GM21737 (cell line): ENCODE results near the gene INAFM2.

Experiments
- ATAC-seq: cut with Tn5 transposase; IDR thresholded peaks from one replicate; pipeline ENCODE4 v1.9.1; 2021; ENCODE audit warnings: mild to moderate bottlenecking, moderate library complexity; ENCODE audit not compliant: unreplicated experiment

INAFM2 gene

DNA sequence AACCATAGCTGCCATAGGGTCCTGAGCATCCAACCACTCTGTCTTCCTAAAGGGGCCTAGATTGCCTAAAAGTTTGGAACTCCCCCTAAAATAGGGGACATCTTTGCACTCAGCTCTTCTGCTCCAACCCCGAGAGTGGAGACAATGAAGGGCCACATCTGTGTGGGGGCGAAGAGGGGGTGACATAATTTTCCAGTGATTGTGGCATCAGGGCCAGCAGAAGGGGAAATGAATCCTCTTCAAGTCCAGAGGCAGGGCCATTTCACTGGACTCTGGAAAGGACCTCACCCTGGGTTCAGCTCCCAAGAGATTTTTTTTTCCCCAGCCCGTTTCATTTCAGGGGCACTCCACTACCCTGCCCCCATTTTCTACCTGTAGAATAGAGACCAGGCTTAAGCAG, 36.0 kb upstream of the INAFM2 start:
- no peak for ATAC-seq

DNA sequence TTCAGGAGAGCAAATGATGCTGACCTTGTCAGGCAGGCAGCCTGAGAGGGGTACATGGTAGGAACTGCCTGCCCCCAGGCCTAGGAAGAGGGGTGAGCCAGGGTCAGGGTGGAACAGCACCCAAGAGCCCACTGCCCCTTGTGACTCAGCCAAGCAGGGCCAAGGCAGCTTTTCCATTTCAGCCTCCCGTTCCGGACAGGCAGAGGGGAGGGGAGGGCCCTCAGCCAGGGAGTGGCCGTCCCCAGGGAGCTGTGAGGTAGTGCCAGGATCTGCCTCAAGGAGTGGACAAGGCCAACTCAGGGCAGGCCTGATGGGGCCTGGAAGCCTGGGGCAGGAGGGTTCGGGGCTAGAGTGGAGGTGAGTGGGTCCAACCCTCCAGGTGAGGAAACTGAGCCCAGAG, 35.5 kb upstream of the INAFM2 start:
- no peak for ATAC-seq

DNA sequence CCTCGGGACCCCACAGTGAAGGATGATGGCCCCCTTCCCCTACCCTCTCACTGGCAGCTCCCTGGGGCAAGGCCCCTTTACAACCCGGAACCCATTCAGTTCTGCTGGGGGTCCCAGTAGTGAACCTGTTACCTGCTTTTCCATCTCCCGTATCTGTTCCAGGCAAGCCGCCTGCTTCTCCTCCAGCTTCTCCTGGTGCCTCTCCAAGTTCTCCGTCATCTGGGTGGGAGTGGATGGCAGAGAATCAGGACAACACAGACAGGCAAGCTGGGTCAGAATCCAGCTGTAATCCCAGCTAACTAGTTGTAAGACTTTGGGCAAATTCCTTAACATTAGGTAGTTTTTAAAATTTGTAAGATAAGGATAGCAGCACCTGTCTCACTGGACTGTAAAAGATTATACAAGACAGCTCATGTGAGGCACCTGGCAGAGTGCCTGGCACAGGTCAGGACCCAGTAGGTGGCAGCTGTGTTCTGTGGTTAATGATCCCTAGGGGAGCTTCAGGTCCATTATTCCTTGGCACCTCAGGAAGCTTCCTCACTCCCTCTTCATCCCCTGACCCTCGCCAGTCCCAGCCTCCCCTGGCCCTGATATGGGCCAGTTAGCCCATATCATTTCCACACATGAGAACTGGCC, 34.2 kb upstream of the INAFM2 start:
- ATAC-seq: no peak

DNA sequence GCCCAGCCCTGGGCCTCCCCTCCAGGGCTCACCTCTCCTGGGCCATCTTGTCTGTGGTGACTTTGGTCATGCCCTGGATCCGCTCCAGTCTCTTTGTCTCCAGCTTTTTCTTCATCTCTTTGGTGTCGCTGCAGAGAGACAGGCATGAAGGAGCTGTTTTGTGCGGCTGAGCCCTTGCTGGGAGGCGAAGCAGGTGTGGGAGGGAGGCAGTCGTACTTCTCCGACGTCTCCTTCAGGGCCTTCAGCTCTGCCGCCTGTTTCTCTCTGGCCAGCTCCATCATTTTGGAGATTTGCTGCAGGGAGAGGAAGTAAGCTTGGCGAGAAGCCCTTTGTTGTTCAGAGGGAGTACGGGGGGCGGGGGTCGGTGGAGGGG, 33.0 kb upstream of the INAFM2 start:
- ATAC-seq: no peak

DNA sequence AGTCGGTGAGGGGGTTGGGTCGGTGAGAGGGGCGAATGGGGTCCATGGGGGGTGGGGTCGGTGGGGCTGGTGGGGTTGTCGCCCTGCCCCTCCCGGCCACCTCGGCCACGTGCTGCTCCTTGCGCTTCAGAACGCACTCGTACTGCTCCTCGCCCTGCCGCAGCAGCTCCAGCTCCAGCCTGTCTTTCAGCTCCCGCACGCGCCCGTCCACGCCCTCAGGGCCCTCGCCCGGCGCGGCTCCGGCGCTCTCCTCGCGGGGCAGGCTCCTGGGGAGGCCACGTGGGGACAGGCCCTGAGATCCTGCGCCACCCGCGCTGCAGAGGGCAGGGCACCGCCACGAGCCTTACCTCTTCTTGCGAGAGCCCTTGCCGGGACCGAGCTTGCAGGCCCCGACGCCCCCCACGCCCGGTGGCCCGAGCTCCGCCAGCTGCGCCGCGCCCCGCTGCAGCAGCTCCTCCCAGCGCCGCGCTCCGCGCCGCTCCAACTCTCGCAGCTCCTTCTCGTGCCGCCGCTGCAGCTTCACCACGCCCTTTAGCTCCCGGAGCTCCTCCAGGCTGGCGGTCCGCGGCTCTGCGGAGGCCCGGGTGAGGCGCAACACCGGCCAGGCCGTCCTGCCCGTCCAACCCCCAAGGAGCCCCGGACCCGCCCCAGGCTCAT, 32.4 kb upstream of the INAFM2 start:
- ATAC-seq: no peak

DNA sequence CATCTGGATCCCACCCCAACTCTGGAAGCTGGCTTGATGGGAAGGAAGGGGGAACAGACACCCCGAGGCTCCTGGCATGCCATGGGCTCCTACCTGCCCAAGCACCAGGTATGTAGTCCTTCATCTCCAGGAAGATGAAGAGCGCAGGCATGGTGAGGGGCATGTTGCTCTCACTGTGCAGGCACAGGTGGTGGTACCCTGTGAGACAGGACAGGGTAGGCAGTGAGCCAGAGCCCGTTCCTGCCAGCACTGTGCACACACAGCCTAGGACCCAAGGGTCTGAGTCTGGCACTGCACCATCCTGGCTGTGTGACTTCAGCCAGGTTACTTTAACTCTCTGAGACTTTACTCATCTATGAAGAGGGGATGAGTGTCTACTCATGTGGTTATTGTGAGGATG, 31.2 kb upstream of the INAFM2 start:
- no peak for ATAC-seq

DNA sequence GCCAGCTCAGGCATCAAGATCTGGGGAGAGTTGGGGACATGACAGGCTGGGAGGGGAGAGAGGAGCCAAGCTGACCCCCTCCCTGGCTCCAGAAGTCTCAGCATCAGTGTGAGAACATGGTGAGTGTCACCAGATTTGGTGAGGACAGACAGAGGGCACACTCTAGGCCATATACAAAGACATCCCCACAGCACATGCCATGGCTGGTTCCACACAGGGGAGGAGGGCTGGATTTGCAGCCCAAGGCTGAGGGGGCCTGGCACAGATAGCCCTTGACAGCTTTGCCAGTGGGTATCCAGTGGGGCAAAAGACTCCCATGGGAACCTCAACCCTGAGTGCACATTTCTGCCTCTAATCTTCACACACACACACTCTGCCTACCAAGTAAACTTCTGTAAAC, 30.5 kb upstream of the INAFM2 start:
- no peak for ATAC-seq

DNA sequence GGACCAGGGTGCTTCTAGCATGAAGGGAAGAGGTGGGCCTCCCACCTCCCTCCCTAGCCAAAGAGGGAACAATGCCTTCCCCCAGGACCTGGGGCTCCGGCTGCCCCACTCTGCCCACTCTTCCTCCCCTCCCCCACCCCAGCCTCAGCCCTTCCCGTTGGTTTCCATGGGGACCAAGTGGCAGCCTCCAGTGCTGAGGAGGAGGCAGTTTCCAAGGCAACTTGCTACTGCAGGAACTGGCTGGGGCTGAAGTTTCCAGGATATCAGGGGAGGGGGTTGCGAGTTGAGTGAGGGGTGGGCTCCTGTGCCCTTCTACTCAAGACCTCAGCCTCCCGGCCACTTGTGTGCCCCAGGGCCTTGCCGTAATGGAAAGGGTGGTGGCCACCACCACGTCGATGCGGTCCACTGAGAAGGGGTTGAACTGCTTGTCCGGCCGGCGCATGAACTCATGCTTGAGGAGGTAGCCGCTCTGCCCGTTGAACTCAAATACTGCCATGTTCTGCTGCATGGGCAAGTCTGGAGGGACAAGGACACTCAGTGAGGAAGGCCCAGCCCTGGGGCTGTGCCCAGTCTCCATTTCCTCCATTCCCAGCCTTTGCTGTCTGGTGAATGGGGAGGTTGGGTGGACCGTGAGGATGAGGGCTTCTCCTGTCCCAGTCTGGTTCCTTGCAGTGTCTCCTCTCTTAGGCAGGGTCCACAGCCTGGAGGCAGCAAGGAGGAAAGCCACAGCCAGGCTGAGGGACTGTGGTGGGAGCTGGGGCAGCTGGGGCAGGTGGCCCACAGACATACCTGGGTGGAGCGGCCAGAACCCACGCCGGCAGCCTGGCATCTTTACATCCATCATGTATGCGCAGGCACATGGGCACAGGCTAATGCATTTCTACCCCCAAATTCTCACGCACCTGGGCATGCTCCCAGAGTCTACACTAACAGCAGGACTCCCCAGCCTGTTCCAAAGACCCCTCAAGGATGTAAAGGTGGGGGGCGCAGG, 29.3 kb upstream of the INAFM2 start:
- no peak for ATAC-seq

DNA sequence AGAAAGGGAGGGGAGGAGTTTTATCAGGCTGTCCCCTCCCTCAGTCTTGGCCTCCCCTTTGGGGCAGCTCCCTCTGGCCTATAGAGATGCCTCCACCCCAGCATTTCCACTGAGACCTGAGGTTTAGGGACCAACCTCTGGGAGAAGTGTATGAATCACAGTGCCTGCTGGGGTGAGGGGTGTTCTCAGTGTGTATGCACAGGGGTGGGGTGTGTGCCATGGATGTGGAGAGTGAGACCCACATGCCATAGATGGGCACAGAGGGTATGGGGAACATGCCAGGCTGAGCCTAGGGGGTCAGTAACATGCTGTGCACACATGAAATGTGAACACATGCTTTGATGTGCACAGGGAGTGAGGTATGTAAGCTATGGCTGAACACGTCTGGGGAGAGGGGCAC, 28.2 kb upstream of the INAFM2 start:
- ATAC-seq: no peak

DNA sequence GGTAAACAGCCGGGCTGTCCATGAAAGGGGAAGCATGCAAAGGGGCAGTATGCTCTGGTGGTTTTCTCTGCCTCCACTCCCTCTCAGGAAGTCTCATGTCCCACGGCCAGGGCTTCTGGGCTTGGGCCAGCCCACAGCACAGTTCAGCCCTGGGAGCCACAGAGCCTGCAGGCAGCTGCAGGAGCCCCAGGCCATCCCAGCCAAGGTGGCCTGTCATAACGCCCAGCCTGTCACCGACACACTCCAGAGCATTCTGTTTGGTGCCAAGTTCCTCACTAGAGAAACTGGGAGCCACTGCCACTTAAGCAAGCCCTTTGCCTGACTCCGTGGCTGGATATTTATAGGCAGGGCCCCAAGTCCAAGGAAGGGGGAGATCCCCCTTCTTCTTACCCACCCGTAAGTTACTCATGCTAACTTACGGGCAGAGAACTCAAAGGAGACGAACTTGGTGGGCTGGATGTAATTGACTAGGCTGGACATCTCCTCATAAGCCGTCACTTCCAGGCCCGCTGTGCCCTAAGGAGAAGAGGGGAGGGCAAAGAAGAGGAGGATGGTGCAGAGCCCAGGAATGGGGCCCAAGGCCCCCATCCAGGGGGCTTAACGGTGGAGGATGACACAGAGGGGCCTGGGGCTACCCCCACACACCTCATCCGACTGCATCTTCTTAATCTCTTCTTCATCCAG, 27.5 kb upstream of the INAFM2 start:
- ATAC-seq: no peak

DNA sequence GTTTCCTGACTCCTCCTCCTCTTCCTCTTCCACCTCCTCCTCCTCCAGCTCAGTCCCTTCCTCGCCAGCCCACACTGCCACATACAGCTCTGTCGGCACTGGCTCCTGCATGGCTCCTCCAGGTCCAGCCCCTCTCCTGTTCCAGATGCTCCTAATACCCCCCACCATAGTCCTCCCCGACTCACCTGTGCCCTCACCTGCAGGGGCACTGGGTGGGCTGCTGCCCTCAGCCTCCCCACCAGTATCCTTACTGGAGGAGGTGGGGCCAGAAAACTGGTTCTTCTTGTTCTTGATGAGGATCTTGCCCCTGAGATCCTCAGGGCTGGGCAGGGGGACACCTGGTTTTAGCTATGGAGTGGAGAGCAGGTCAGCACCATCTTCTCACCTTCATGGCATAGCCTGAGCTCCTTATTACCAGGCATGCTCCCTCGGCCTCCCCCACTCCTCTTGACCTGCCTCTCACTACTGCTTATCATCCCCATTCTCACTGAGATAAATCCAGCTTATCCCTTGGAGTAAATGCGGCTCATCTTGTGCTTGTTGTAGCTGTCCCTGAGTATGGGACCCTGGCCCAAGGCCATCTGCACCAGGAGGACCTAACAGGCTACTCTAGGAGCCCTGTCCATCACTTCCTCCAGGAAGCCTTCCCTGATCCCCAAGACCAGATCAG, 26.8 kb upstream of the INAFM2 start:
- no peak for ATAC-seq

DNA sequence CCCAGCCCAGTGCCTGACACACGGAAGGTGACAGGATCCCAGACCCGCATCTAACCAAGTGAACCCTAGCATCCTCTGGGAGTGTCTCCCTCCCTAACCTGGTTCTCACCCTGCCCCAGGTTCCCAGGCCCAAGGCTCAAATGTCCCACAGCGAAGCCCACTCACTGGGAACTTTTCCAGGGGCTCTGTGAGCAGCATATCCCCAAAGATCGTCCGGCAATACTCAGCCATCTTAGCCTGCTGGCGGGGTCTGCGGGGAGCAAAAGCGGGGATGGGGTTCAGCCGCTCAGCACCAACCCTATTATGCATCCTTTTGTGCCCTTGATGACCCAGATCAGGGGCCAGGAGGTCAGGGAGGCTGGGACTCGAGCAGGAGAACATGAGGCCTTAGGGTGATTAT, 26.1 kb upstream of the INAFM2 start:
- no peak for ATAC-seq

DNA sequence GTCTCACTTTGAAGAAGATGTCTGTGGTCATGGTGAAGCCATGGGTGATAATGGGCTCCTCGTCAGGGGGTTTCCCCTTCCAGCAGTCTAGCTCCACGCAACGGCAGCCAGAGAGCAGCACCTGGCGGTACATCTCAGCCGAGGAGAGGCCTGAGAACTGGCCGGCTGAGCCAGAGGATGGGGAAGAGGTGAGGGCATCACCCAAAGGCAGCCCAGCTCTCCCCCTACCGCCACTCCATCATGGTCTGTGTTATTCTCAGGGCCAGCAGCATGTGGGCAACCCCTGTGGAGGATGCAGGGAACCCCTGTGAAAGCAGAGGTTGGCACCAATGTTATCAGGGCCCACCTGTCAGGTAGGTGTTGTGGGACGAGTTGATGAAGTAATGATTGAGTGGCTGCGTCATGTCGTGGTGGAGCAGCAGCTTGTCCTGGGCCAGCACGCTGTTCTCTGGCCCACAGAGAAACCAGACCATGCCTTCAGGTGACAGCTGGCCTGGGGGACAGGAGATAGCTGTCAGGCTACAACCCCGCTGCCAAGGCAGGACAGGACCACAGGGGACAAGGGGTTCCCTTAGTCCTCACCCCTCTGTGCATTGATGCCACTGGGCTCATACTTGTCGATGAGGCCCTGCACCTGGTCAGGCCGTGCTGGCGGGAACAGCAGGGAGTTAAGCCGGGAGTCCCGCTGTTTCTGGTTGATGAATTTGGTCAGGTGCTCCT, 25.1 kb upstream of the INAFM2 start:
- ATAC-seq: no peak

DNA sequence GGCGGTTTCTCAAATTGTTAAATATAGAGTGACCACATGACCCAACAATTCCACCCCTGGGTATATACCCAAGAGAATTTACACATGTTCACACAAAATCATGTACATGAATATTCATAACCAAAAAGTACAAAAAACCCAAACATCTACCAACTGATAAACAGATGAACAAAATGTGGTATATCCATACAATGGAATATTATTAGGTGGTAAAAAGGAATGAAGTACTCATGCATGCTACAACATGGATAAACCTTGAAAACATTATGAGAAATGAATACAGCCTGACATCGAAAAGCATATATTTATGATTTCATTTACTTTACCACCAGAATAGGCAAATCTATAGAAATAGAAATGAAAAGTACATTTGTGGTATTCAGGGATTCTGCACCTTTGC, 23.1 kb upstream of the INAFM2 start:
- ATAC-seq: no peak

DNA sequence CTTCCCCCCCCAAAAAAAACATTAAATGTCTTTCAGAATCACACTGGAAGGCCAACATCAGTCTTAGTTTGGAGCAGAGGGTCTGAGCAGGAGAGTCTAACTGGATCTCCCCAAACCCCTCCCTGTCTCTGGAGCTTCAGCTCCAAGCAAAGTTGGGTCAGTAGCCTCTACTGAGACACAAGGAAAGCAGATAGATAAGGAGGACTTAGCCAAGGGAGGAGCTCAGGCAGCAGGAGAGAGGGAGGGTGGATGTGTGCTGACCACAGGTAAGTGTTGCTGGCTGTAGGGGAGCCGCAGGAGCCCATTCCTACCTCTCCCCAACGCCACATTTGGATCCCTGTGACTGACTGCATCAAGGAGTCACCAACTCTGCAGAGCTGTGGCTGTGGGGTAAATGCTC, 22.7 kb upstream of the INAFM2 start:
- no peak for ATAC-seq

DNA sequence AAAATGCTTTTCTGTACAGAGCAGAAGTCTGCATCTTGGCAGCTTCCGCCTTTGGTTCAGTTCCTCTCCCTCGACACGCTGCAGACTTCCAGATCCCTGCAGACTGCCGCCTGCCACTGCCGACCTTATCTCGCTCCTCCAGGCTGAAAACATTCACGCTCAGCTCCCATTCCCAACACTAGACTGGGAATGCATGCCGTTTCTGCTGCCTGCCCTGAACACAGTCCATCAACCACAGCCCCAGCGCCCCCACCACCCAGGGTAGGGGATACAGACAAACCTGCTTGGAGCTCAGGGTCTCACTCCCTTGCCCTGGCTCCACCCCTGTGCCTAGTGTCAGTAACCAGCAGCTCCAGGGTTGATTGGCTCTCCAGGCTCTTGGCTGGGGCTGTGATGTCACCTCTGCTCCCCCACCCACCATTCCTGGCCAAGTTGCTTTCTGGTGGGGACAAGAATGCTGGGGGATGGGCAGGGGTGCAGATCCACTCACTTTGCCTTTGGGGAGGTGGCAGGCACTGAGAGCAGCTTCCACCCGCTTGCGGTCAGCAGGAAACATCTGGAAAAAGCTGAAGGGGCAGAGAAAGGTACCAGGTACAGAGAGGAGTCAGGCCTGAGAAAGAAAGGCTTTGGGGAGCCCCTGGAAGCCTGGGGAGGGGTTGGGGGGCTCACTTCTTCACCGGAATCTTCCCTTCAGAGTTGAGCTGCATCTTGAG, 21.9 kb upstream of the INAFM2 start:
- no peak for ATAC-seq

DNA sequence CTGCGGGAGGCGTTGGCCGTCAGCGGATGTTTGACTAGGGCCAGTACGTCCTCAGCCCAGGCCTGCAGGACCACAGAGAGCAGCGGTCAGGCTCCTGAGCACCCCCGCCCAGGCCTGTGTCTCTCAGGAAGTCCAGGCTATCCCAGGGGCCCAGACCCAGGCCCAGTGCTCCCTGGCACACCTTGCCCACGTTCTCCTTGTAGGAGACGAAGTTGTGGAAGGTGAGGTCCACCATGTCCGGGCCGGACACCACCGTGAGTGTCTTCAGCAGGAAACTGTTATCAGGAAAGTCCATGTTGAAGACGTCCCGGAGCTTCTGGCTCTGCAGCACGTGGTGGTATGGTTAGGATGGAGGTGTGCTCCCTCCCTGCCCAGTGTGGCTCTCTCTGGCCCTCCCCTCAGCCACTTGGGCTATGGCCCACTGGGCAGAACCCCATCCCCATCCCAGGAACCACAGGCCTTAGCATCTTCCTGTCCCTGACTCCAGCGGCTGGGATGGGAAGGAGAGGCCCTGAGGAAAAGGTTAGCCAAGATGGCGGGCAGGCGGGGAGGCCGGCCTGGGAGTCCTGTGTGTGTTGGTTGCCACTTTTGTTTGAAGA, 21.1 kb upstream of the INAFM2 start:
- ATAC-seq: no peak

DNA sequence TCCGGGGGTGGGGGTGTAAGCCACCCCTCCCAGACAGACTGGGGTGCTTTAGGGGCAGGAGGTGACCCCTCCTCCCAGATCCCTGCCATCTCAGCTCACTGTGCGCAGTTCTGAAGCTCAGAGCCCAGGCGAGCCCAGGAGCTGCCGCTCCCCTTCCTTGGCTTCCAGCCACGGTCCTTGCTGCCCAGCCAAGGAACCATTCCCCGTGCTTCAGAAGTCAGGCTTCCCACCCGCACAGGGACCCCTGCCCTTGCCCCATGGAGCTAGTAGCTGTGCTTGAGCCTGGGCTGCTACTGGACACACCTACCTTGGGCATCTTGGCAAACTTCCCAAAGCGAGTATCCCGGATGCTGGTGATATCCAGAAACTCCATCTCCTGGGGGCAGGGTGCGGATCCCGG, 20.5 kb upstream of the INAFM2 start:
- ATAC-seq: no peak

DNA sequence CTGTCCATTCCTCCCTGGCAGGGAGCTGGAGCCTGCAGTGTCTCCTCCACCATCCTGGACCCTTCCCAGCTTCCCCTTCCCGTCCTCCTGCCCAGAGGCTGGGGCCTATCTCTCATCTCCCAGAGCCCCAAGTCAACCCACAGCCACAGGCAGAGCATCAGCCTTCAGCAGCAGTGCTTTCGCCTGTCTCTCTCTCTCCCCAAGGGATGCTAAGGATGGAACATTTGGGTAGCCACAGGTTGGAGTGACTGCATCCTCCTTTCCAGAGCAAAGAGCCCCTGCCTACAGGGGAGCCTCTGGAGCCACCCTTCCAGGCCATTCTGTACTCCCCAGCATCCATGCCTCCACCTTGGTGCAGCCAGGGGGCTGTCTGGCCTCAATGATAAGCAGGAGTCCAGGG, 19.9 kb upstream of the INAFM2 start:
- no peak for ATAC-seq
